ENCODE results near the gene DNAAF1. TPM values are rescaled to one million over a fixed set of nuclear protein-coding genes. Genes with fewer than 3 reads are reported as not detected.

DNAAF1 gene
- total RNA-seq, 1 donor from 2014 or later = not detected

- H3K27ac Mint-ChIP-seq (ENCODE audit: unreplicated experiment) = no peak within 1 kb of the TSS
- H3K4me3 Mint-ChIP-seq (ENCODE audit: unreplicated experiment) = no peak within 1 kb of the TSS
- no peak for TF ChIP-seq CTCF (IDR thresholded peaks at IDR 0.05)
- H3K27me3 Mint-ChIP-seq (ENCODE audit: low read depth) = peaks cover 18% of the 10 kb centered on the region
- peaks cover 5% of the 10 kb centered on the region for H3K4me1 Mint-ChIP-seq (ENCODE audit: low read depth)
- no peaks in the 10 kb centered on the region for H3K36me3 Mint-ChIP-seq (ENCODE audit: low read depth)
- DNase-seq (ENCODE audit: low spot score) = no peak
- no peaks in the 10 kb centered on the region for H3K9me3 Mint-ChIP-seq (ENCODE audit: low read depth)
Observed at GRCh38 chr16:84190731-84191388, 45.8 kb downstream of the DNAAF1 start, which contains the start of gene ADAD2. Gene ADAD2 (plus strand): TSS chr16:84191157. CDS start chr16:84191231, 74 bp downstream.

- Mint-ChIP-seq H3K4me3 (ENCODE audit: unreplicated experiment) (no peak overlapping the region), H3K27ac (ENCODE audit: unreplicated experiment) (no peak overlapping the region), H3K4me1 (ENCODE audit: low read depth) (no peaks in the 10 kb centered on the region), H3K9me3 (ENCODE audit: low read depth) (no peaks in the 10 kb centered on the region), H3K36me3 (ENCODE audit: low read depth) (no peaks in the 10 kb centered on the region), H3K27me3 (ENCODE audit: low read depth) (peaks cover 20% of the 10 kb centered on the region)
- no peak for TF ChIP-seq CTCF (IDR thresholded peaks at IDR 0.05)
- DNase-seq (ENCODE audit: low spot score) = no peak
Observed at GRCh38 chr16:84191466-84191865, 46.4 kb downstream of the DNAAF1 start.

- peaks cover 3% of the 10 kb centered on the region for H3K4me1 Mint-ChIP-seq (ENCODE audit: low read depth)
- TF ChIP-seq CTCF (IDR thresholded peaks at IDR 0.05) = no peak
- peaks cover 24% of the 10 kb centered on the region for H3K27me3 Mint-ChIP-seq (ENCODE audit: low read depth)
- H3K9me3 Mint-ChIP-seq (ENCODE audit: low read depth) = no peaks in the 10 kb centered on the region
- no peak overlapping the region for H3K27ac Mint-ChIP-seq (ENCODE audit: unreplicated experiment)
- H3K36me3 Mint-ChIP-seq (ENCODE audit: low read depth) = no peaks in the 10 kb centered on the region
- H3K4me3 Mint-ChIP-seq (ENCODE audit: unreplicated experiment) = no peak overlapping the region
- no peak for DNase-seq (ENCODE audit: low spot score)
Observed at GRCh38 chr16:84193480-84193879, 48.4 kb downstream of the DNAAF1 start.

GRCh38 chr16:84194018-84194417 lies 48.9 kb downstream of the DNAAF1 start:
- Mint-ChIP-seq H3K36me3 (ENCODE audit: low read depth) (no peaks in the 10 kb centered on the region), H3K4me3 (ENCODE audit: unreplicated experiment) (no peak overlapping the region), H3K27ac (ENCODE audit: unreplicated experiment) (no peak overlapping the region), H3K9me3 (ENCODE audit: low read depth) (no peaks in the 10 kb centered on the region), H3K27me3 (ENCODE audit: low read depth) (peaks cover 24% of the 10 kb centered on the region), H3K4me1 (ENCODE audit: low read depth) (peaks cover 8% of the 10 kb centered on the region)
- no peak for DNase-seq (ENCODE audit: low spot score)
- no peak for TF ChIP-seq CTCF (IDR thresholded peaks at IDR 0.05)

- no peak overlapping the region for H3K4me3 Mint-ChIP-seq (ENCODE audit: unreplicated experiment)
- peaks cover 27% of the 10 kb centered on the region for H3K27me3 Mint-ChIP-seq (ENCODE audit: low read depth)
- TF ChIP-seq CTCF (IDR thresholded peaks at IDR 0.05) = no peak
- H3K27ac Mint-ChIP-seq (ENCODE audit: unreplicated experiment) = no peak overlapping the region
- no peaks in the 10 kb centered on the region for H3K36me3 Mint-ChIP-seq (ENCODE audit: low read depth)
- peaks cover 10% of the 10 kb centered on the region for H3K4me1 Mint-ChIP-seq (ENCODE audit: low read depth)
- H3K9me3 Mint-ChIP-seq (ENCODE audit: low read depth) = no peaks in the 10 kb centered on the region
- no peak for DNase-seq (ENCODE audit: low spot score)
Observed at GRCh38 chr16:84194470-84195200, 49.5 kb downstream of the DNAAF1 start.

Data from chondrocyte (in vitro differentiated cells).